Activated CD8-positive, alpha-beta memory T cell treated with anti-CD3 and anti-CD28 coated beads, Interleukin-2, amount 10 ng/mL, durations not matched to agents 7 days and 5 days (primary cell): Measurements from ENCODE around the gene MEF2A. TPM values are rescaled to one million over a fixed set of nuclear protein-coding genes. Genes with fewer than 3 reads are reported as not detected.
A peak's percentile ranks its signal among the peaks of the same experiment; 100 is the strongest.
"Not testable (repeated sequence)": the region's sequence is repeated elsewhere in the genome, so short reads cannot be mapped to it uniquely, and the experiment has no call there.

ENCODE experiments used
- ATAC-seq: fragments of 150-1000 bp; cut with Tn5 transposase; one replicate; pipeline ENCODE4 v1.10.0; 2021; ENCODE audit warnings: moderate library complexity
- CTCF ChIA-PET: fragments of 350-600 bp; sonication (Branson Sonifier 250); formaldehyde crosslinking; loops from one replicate; lab custom pipeline; 2021; ENCODE audit warnings: antibody characterized with exemption; lab: Charles Lee
- DNase-seq: peaks from one replicate; pipeline ENCODE4 v3.0.0-alpha.2; 2020
- H3K27ac Mint-ChIP-seq: one replicate; pipeline ENCODE4 v1.8.0; 2021; ENCODE audit warnings: mild to moderate bottlenecking, mixed read lengths
- H3K27me3 Mint-ChIP-seq: one replicate; pipeline ENCODE4 v1.8.0; 2021; ENCODE audit warnings: mixed read lengths
- H3K36me3 Mint-ChIP-seq: one replicate; pipeline ENCODE4 v1.8.0; 2021; ENCODE audit warnings: mild to moderate bottlenecking, mixed read lengths
- H3K4me1 Mint-ChIP-seq: one replicate; pipeline ENCODE4 v1.8.0; 2021; ENCODE audit warnings: mixed read lengths
- H3K4me3 Mint-ChIP-seq: one replicate; pipeline ENCODE4 v1.8.0; 2021; ENCODE audit warnings: mild to moderate bottlenecking, moderate library complexity, mixed read lengths
- H3K9me3 Mint-ChIP-seq: one replicate; pipeline ENCODE4 v1.8.0; 2022; ENCODE audit warnings: low read depth, mixed read lengths
- total RNA-seq, 2 experiments: library from RNA; stranded (reverse); gene quantifications; one replicate each; pipeline ENCODE4 v1.2.3, GENCODE V29; 2021

Gene MEF2A
- total RNA-seq = 10 to 100 TPM; 20.4 to 23.4 TPM

DNA sequence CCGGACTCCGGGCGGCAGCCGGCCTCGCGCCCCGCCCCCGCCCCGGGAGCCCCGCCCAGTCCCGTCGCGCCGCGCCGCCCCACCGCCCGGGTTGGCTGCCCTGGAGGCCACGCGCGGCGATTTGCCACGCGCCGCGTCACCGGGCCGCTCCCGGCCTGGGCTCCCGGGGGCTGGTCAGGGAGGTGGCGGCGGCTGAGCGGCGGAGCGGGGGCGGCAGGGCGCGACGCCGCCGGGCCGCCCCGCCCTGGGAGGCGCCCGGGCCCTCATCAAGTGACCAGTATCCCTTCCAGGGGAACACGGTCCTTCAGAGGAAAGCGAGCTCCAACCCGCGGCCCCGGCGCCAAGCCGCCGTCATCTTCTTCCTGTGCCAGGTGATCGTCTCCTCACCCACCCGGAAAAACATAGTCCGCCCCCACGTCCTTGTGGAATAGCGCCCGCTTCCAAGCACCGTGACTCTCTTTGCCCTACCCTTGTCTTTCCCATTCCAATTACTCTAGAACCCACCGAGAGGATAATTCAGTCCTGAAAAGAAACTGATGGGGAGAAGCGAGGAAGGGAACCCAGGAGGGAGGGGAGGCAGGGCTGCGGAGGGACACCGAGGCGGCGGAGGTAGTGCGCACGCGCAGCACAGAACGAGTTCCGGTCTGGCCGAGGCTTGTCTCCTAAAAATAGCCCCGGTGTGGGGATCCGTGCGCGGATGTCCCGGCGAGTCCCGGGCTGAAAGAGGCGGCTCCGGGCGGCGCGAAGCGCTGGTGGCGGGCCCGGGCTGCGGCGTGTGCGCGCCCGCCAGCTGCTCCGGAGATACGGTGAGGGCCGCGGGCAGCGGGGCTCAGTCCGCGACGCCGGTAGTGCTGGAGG is at the start of gene MEF2A:
TSS of gene MEF2A (plus strand) at position 686 of the 858 bp plus-strand sequence. CDS start 67,136 bp downstream, outside the sequence.
- no peaks in the 10 kb centered on the region for H3K36me3 Mint-ChIP-seq
- peak within 1 kb of the TSS; percentile 95 for H3K27ac Mint-ChIP-seq
- CTCF ChIA-PET = interaction anchor here (0.6 to 1.6 kb wide), 3 partner anchors 61 to 784 kb away, joined by 3 to 6 read pairs (median 4); no protein-coding TSS in a partner anchor
- H3K9me3 Mint-ChIP-seq = no peaks in the 10 kb centered on the region
- H3K4me1 Mint-ChIP-seq = peaks cover 20% of the 10 kb centered on the region
- H3K27me3 Mint-ChIP-seq = peaks cover 6% of the 10 kb centered on the region
- ATAC-seq = peak; percentile 88
- DNase-seq = peak; percentile 94
- peak within 1 kb of the TSS; percentile 96 for H3K4me3 Mint-ChIP-seq

DNA sequence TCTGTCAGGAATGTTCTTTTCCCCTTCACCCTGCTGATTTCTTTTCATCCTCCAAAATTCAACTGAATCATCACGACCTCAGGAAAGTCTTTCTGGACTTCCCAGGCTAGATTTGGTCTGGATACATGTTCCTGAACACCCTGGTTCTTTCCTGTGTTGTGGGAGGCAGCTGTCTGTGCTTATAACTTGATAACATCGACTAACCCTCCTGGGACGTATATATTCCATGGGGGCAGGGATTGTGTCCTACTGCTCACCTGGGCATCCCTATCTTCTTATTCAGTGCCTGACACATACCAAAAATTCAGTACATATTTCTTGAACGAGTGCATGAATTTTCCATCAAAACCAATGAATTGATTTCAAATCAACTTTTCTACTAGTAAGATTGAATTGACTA is 47.6 kb upstream of the MEF2A start:
- H3K4me1 Mint-ChIP-seq = no peaks in the 10 kb centered on the region
- H3K27ac Mint-ChIP-seq = no peak overlapping the region
- peaks cover 20% of the 10 kb centered on the region for H3K27me3 Mint-ChIP-seq
- CTCF ChIA-PET = no interaction called here
- ATAC-seq (no peak), DNase-seq (no peak)
- no peaks in the 10 kb centered on the region for H3K36me3 Mint-ChIP-seq
- H3K4me3 Mint-ChIP-seq = no peak overlapping the region
- H3K9me3 Mint-ChIP-seq = no peaks in the 10 kb centered on the region

DNA sequence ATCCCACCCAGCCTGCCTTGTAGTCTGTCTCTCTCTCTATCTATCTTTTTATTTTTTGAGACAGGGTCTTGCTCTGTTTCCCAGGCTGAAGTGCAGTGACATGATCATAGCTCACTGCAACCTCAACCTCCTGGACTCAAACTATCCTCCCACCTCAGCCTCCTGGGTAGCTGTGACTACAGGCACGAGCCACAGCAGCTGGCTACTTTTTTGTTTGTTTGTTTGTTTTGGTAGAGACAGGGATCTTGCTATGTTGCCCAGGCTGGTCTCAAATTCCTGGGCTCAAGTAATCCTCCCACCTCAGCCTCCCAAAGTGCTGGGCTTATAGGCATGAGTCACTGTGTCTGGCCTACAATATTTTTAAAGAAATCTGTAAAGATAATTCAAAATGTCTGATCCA is 46.4 kb upstream of the MEF2A start:
- DNase-seq, ATAC-seq, H3K4me3 Mint-ChIP-seq, H3K4me1 Mint-ChIP-seq, H3K27ac Mint-ChIP-seq, H3K9me3 Mint-ChIP-seq, H3K36me3 Mint-ChIP-seq, CTCF ChIA-PET: not testable (repeated sequence)
- H3K27me3 Mint-ChIP-seq = peaks cover 21% of the 10 kb centered on the region

DNA sequence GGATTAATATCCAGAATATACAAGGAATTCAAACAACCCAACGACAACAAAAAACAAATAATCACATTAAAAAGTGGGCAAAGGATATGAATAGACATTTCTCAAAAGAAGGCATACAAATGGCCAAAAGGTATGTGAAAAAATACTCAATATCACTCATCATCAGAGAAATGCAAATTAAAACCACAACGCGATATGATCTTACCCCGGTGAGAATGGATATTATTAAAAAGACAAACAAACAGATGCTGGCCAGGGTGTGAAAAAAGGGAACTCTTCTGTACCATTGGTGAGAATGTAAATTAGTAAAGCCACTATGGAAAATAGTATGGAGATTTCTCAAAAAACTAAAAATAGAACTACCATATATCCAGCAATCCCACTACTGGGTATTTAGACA is 43.5 kb upstream of the MEF2A start:
- Mint-ChIP-seq H3K27ac (no peak overlapping the region), H3K4me3 (no peak overlapping the region), H3K36me3 (no peaks in the 10 kb centered on the region), H3K9me3 (no peaks in the 10 kb centered on the region), H3K27me3 (peaks cover 33% of the 10 kb centered on the region), H3K4me1 (no peaks in the 10 kb centered on the region)
- ATAC-seq (no peak), DNase-seq (no peak)
- CTCF ChIA-PET = no interaction called here

DNA sequence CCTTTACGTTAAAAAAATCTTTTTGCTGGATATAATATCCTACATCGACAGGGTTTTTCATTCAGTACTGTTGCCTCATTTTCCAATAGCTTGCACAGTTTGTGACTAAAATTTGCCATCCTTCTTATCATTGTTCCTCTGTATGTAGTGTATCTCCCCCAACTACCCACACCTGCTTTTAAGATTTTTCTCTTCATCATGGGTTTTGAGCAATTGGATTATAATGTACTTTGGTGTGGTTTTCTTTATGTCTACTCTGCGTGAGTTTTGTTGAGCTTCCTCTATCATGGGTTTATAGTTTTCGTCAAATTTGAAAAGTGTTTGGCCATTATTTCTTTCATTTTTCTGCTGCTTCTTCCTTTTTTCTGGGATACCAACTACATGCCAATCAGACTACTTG is 39.6 kb upstream of the MEF2A start:
- no peak overlapping the region for H3K27ac Mint-ChIP-seq
- H3K4me3 Mint-ChIP-seq = no peak overlapping the region
- no peaks in the 10 kb centered on the region for H3K4me1 Mint-ChIP-seq
- peaks cover 33% of the 10 kb centered on the region for H3K27me3 Mint-ChIP-seq
- CTCF ChIA-PET = no interaction called here
- peaks cover 2% of the 10 kb centered on the region for H3K9me3 Mint-ChIP-seq
- no peak for ATAC-seq
- no peak for DNase-seq
- no peaks in the 10 kb centered on the region for H3K36me3 Mint-ChIP-seq

GRCh38 chr15:99526671-99527070 is 39.1 kb upstream of the MEF2A start:
- Mint-ChIP-seq H3K4me1 (no peaks in the 10 kb centered on the region), H3K27ac (no peak overlapping the region), H3K27me3 (peaks cover 32% of the 10 kb centered on the region), H3K9me3 (peaks cover 2% of the 10 kb centered on the region), H3K36me3 (no peaks in the 10 kb centered on the region), H3K4me3 (no peak overlapping the region)
- DNase-seq = no peak
- CTCF ChIA-PET = no interaction called here
- ATAC-seq = no peak

GRCh38 chr15:99536422-99537040 is 29.3 kb upstream of the MEF2A start:
- Mint-ChIP-seq H3K27ac (no peak overlapping the region), H3K4me1 (no peaks in the 10 kb centered on the region), H3K4me3 (no peak overlapping the region), H3K27me3 (peaks cover 23% of the 10 kb centered on the region), H3K36me3 (no peaks in the 10 kb centered on the region), H3K9me3 (no peaks in the 10 kb centered on the region)
- DNase-seq (no peak), ATAC-seq (no peak)
- CTCF ChIA-PET = no interaction called here

- no peak overlapping the region for H3K4me3 Mint-ChIP-seq
- H3K36me3 Mint-ChIP-seq = no peaks in the 10 kb centered on the region
- H3K27me3 Mint-ChIP-seq = peaks cover 22% of the 10 kb centered on the region
- H3K9me3 Mint-ChIP-seq = no peaks in the 10 kb centered on the region
- H3K4me1 Mint-ChIP-seq = no peaks in the 10 kb centered on the region
- DNase-seq (no peak), ATAC-seq (no peak)
- H3K27ac Mint-ChIP-seq = no peak overlapping the region
- CTCF ChIA-PET = no interaction called here
Measured at GRCh38 chr15:99537344-99537743, 28.4 kb upstream of the MEF2A start.

DNA sequence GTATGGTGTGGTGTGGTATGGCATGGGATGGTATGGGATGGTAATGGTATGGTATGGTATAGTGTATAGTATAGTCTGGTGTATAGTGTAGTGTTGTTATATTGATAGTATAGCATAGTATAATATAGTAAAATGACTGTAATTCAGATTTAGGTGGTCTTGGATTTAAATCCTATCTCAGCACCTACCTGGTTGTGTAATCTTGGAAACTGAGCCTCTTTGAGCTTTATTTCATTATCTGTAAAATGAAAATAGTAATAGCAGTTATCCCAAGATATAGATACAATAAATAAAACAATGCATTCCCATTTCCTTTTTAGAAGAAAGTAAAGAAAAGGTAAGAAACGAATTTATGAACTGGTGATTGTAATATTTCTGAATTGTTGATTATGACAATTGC is 27.5 kb upstream of the MEF2A start:
- Mint-ChIP-seq H3K27ac (no peak overlapping the region), H3K36me3 (no peaks in the 10 kb centered on the region)
- CTCF ChIA-PET = interaction anchor here (1.1 kb wide), 1 partner anchor 166 kb away, joined by 3 read pairs; no protein-coding TSS in a partner anchor

GRCh38 chr15:99542828-99543227 is 23.0 kb upstream of the MEF2A start:
- H3K27me3 Mint-ChIP-seq = peaks cover 5% of the 10 kb centered on the region
- H3K36me3 Mint-ChIP-seq = no peaks in the 10 kb centered on the region
- no peaks in the 10 kb centered on the region for H3K9me3 Mint-ChIP-seq
- DNase-seq (no peak), ATAC-seq (no peak)
- CTCF ChIA-PET = no interaction called here
- H3K4me3 Mint-ChIP-seq = no peak overlapping the region
- H3K4me1 Mint-ChIP-seq = no peaks in the 10 kb centered on the region
- H3K27ac Mint-ChIP-seq = no peak overlapping the region

More for the DNA sequence above, 27.5 kb upstream of the MEF2A start:
- Mint-ChIP-seq H3K4me1 (no peaks in the 10 kb centered on the region), H3K9me3 (no peaks in the 10 kb centered on the region), H3K27me3 (peaks cover 20% of the 10 kb centered on the region), H3K4me3 (no peak overlapping the region)
- ATAC-seq = no peak
- DNase-seq = no peak

DNA sequence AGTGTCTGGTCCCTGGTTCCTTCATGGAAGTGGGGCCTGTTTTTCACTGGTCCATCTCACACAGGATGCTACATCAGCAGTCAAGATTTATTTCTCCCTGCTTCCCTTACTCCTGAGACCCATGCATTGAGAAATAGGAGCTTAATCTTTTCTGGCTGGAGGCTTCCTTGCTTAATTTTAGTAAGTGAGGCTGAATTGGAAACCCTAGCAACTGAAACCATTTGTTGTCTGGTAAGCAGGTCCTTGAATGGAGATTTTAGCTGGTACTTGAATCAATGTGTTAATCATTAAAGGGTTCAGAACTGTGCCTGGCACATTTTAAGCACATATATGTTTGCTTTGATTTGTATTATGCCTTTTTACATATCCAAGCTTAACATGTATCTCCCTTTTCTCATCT is 20.2 kb upstream of the MEF2A start:
- Mint-ChIP-seq H3K36me3 (no peaks in the 10 kb centered on the region), H3K9me3 (no peaks in the 10 kb centered on the region), H3K4me3 (no peak overlapping the region), H3K4me1 (peaks cover 5% of the 10 kb centered on the region), H3K27me3 (no peaks in the 10 kb centered on the region), H3K27ac (no peak overlapping the region)
- ATAC-seq (no peak), DNase-seq (no peak)
- CTCF ChIA-PET = no interaction called here

GRCh38 chr15:99546441-99547100 is 19.2 kb upstream of the MEF2A start:
- H3K4me3 Mint-ChIP-seq = no peak overlapping the region
- peaks cover 5% of the 10 kb centered on the region for H3K4me1 Mint-ChIP-seq
- DNase-seq (no peak), ATAC-seq (no peak)
- H3K9me3 Mint-ChIP-seq = no peaks in the 10 kb centered on the region
- CTCF ChIA-PET = no interaction called here
- no peaks in the 10 kb centered on the region for H3K36me3 Mint-ChIP-seq
- peaks cover 3% of the 10 kb centered on the region for H3K27me3 Mint-ChIP-seq
- H3K27ac Mint-ChIP-seq = no peak overlapping the region

- no peak overlapping the region for H3K27ac Mint-ChIP-seq
- ATAC-seq (no peak), DNase-seq (no peak)
- H3K27me3 Mint-ChIP-seq = peaks cover 3% of the 10 kb centered on the region
- no peaks in the 10 kb centered on the region for H3K9me3 Mint-ChIP-seq
- H3K4me3 Mint-ChIP-seq = no peak overlapping the region
- H3K36me3 Mint-ChIP-seq = no peaks in the 10 kb centered on the region
- peaks cover 5% of the 10 kb centered on the region for H3K4me1 Mint-ChIP-seq
- CTCF ChIA-PET = no interaction called here
Measured at GRCh38 chr15:99547517-99547916, 18.3 kb upstream of the MEF2A start.
